GM21526 (cell line): ENCODE data around the gene BCL2L13.

Experiments
- ATAC-seq: cut with Tn5 transposase; IDR thresholded peaks from one replicate; pipeline ENCODE4 v1.9.1; 2021; ENCODE audit warnings: moderate library complexity; ENCODE audit not compliant: unreplicated experiment, low FRiP score

The BCL2L13 gene

GRCh38 chr22:17775781-17776465, 137.4 kb downstream of the BCL2L13 start:
- no peak for ATAC-seq

GRCh38 chr22:17777005-17777716, 138.6 kb downstream of the BCL2L13 start:
- ATAC-seq: no peak

GRCh38 chr22:17777717-17778044, 139.1 kb downstream of the BCL2L13 start:
- ATAC-seq: no peak

GRCh38 chr22:17778412-17778976, 139.9 kb downstream of the BCL2L13 start:
- ATAC-seq: no peak

- ATAC-seq: no peak
These were observed 140.9 kb downstream of the BCL2L13 start for GRCh38 chr22:17779286-17780115.

- ATAC-seq: no peak
These were observed 141.7 kb downstream of the BCL2L13 start for GRCh38 chr22:17780116-17780740.
